Stimulated activated CD4-positive, alpha-beta T cell treated with anti-CD3 and anti-CD28 coated beads, Interleukin-12 subunit alpha, Interleukin-12 subunit beta, amount 100 ng/mL, for 48 hours (primary cell): ENCODE measurements around the gene ANK3.

Experiments used
- DNase-seq, 3 donors: peaks; one replicate each; pipeline ENCODE4 v3.0.0-alpha.2; 2020; ENCODE audit warnings: low read depth in 2 of 3, low spot score in 1 of 3

ANK3 gene

DNA sequence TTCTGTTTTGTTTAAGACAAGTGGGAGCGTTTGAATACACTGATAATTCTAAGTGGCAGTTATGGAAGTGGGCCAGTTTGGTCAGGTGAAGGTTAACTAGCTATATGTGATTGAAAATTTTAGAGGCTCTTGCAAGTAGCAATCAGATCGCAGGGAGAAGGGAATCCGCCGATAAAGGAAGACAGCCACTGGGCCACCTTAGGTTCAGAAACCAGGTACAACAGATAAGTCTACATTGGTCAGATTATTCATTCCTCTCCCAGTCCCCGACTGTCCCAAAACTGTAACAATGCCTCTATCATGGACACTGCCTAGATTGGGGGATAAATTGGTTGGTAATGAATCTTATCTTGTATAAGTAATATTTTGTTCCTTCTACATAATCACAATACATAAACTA lies 8.9 kb downstream of the ANK3 start:
- no peak for DNase-seq

DNA sequence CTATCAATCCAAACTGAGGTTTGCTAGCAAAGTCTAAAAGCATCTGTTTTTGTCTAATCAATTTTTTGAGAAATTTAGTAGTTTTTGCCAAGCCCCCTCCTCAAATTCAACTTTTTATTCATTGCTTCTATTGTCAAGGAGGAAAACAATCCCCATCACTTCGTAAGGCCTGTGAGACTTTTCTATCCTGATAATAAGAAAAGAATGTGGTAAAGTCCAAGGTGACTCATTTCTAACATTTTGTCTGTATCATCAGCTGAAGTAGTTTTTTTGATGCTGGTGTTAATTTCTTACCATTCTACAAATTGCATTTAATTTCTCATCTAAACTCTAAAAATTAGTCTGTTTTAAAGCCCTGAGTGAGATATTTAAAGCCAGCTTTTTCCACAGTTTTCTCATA lies 11.7 kb downstream of the ANK3 start:
- DNase-seq: no peak

DNA sequence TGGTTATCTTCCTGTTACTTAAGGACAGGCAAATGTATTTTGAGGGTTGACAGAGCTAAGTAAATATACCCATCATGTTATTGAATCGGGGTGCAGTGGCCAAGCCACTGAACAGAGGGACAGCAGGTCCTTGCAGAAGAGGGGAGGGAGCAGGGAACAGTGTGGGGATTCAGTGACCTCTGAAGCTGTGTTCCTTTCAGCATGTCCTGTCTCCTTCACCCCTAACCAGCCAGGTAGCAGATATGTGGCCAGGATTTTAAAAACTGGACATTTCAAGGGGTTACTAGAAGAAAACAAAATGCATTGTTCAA lies 12.7 kb downstream of the ANK3 start:
- DNase-seq: no peak

DNA sequence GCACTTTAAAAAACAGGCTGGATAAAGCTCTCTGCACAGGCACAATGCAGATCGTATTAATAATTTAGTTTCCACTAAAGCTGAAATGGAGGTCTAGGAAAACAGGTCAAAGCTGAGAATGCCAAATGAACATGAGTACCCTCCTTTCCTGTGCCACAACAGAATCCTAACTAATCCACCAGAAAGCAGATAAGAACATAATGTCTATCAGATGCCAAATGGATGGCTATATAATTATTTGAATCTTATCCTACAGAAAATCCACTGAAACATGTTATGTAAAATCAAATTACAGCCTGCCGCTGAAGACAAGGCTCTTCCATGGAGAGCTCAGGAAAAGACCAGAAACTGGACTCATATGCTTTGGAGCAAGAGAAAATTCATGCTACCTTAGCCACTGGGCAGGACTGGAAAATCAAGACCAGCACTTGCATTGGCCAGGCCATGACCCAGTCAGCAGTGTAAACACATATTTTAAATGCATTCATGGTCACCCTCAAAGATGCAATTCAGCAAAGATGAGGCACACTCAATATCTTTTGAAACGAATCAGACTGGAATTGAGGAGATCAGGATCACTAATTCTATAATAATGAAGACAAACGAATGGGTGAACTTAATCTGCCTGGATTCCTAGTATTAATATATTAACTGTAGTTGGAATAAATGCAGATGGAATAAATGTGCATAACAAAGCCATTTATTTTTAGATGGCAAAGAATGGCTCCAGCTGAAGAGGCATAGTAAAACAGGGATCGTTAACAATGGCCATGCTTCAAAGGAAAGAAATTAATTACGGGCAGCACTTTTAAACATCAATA lies 13.2 kb downstream of the ANK3 start:
- no peak for DNase-seq

DNA sequence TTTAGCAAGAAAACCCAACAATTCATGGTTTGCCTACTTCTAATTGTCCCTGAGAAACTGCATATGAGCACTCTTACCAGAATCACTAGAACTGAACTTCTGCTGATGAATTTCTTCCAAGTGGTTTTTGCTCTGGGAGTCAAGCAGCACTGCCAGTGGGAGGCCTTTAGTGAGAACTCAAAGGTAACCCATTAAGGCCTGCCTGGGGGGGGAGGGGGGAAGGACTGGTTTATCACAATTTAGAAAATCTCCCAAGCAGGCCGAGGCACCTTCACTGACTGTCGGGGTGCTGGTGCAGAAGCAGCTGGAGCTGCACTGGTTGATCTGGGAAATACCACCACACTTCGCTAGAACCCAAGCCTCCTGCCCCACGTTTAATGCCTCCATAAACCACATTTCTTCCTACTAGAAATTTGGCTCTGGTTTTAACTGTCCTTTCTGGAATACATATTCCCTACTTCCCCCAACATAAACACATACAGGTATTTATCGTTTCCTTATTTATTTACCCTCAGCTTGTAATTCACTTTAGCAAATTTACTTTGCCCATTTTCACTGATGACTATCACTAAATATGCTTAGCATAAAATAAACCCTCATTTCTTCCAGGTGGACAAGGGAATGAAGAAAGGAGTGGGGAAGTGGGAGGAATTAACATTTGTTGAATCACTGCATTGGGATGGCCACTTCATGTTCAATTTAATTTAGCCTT lies 14.2 kb downstream of the ANK3 start:
- DNase-seq: no peak

DNA sequence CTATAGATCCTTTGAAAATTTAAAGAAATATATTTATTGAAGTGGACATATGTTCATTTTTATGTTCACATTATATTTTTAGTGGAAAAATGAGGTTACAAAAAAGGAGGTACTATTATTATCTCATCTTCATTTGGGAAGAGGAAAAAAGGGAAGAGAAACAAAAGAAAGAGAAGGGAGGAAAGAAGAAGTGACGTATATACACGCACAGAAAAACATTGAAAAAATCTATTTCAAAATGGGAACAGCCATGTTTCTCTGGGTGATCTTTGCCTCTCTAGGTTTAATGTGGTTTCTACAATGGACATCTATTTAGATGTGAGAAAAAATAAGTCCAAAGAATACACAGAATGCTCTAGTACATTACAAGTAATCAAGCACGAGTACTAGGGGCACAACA lies 14.8 kb downstream of the ANK3 start:
- DNase-seq: no peak

DNA sequence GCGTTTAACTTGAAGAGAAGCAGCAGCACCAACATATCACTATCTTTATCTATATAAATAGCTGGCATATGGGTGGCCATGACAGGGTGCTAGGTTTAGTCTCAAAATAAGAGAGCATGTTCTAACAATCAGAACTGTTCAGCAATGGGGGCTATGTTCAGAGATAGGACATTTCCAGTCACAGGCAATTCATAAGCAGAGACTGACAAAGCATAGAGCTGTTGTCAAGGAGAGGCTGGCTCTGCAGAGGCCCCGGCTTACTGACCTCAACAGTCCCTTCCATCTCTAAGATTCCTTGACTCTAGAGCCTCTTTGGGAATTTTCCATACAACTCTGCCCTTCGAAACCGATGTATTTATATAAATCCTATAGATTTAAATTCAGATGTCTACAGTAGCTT lies 17.2 kb downstream of the ANK3 start:
- no peak for DNase-seq

DNA sequence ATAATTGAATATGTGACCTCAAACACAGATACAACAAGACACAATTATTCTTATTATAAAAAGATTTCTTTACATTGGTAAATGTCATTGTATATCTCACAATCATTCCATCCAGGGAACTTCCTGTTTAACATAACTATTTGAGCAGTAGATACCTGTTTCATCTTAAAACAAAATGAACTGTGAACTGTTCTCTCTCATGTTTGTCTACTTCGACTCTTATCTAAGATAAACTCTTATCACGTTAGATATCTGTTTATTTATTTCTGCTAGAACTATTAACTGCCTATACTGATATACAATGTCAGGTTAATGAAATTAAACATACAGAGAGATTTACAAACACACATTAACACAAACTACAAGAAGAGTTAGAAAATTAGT lies 20.1 kb downstream of the ANK3 start:
- no peak for DNase-seq

DNA sequence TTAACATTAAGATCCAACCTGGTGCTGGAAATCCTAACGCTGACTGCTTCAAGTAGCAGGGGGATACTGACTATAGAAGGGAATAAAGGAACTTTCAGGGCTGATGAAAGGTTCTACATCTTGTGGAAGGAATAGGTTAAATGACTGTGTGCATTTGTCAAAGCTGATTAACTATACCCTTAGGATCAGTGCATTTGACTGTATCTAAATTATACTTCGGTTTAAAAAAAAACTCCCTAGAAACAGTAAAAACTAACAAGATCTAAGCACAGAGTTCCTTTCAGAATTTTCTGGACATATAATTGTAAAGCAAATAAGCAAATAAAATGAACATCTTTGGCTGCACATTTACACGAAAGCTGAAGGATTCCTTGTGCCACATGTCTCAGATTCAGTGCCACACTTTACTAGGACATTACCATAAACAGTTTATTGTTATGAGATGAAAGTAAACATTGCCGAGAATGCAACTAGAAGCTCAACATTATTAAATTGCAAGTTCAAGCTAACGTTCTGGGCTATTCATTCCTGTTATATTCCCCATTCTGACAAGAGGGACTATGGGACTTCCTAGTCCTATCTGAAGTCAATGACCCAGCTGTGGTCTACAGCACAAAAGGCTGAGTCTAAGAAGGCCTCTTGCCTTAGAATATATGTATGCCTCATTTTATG lies 20.7 kb downstream of the ANK3 start:
- DNase-seq: no peak

DNA sequence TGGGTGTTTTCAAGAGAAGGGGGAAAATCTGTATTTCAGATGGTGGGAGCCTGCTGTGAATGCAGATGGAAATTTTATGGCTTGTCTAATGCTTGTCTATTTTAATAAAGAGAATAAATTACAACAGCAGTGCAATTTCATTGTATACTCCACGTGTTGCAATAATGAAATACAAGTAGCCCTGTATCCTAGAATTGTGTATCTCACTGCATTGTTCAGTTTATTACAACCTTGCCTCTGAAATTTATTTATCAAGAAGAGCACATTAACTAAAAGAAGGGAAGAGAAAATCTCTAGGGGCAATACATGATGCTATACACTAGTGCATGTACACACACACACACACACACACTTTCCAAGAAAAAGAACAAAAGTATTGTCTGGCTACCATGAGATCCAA lies 21.8 kb downstream of the ANK3 start:
- no peak for DNase-seq

DNA sequence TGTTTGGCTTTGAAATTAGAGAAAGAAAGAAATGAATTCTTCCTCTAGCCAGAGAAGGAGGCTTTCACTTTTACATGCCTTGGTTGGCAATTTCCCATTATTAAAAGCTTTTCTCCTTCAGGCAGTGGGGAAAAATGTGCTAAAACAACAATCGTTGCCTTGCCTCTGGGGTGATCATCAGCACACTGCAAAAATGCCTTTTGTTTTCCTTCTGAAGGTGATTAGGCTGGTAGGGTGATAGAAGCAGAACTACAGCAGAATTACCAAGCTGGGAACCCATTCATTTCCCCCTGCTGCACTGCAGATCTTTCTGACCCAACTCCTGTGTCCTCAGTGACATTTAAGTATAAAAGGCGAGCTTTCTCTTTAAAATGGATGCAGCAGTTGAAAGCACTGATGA lies 22.2 kb downstream of the ANK3 start:
- no peak for DNase-seq

DNA sequence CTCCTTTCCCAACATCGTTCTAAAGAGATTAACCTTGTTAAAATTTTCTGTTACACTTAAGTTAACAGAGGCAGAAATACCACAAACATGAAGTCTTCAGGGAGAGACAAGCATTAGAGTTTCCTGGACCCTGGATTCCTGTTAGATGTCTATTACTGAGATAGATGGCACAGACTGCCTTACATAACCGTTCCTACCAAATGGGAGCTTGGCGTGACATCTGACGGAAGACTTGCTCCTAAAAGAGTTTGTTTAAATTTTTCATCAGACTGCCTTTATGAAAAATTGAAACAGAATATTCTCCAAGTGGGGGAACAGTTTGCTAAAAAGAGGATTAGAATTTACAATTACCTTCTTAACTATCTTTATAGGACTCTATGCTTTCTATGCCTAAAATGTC lies 22.7 kb downstream of the ANK3 start:
- DNase-seq: no peak

DNA sequence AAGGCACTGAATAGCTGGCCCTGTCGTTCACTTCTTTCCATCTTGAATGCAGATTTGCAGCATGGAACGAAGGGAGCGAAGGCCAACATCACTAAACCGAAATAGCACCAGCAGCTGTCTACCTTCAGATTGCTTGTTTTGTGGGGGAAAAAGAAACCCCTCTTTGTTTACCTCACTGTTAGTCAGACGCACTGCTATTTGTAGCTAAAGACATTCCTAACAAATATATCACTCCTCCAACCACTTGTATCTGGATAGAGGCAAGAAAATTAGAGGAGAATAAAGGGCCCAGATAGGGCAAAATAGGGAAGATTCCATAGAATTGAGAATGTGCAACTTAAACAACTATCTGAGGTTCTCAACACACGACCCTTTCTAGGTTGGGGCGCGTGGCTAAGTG lies 26.5 kb downstream of the ANK3 start:
- no peak for DNase-seq

DNA sequence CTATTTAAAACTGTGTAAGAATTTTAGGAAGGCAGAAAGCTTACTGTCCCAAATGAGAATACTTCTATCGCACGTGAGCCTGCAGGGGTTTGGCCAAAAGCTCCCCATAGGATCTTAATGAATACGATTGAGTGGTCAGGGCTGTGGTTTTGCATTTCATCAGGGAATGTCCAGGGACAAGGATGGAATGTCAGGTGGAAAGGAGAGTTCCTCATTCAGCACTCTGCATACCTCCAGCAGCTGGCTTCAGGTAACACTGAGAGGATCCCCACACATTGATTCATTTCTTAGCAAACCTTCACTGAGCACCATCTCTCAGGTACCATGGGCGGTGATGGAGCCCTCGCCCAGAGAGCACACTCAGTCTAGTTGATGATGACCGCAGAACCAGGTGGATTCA lies 27.2 kb downstream of the ANK3 start:
- DNase-seq: no peak

DNA sequence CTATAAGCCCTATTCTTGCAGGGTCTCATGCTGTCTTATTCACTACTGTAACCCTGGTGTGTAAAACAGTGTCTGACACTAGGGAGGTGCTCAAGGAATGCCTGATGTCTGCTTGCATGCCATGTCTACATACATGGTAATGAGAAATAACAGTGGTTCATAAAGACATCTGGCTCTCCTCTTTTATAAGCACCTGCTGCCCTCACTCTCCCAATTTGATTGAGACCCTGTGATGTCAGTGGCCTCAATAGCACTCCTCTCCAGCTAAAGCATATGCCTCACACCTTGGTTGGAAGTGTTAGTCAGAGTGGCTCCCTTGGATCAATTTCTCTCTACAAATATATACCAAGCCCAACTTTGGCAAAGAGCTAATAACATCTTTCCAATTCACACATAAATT lies 30.6 kb downstream of the ANK3 start:
- DNase-seq: no peak

DNA sequence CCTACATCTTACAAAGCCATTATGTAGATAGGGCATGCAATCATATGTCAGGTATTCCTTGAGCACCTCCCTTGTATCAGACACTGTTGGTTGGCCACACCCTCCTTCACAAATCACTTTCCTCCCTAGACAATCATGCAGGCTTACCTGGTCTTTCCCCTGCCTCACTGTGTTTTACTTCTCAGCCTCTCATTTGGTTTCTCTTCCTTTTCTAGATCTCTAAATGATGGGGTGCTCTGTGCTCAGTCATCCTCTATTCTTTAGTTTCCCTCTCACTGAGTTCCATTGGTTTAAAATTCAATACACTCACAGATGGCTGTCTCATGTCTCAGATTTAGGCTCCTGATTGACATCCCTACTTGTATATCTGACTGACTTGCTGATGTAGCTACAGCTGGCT lies 31.4 kb downstream of the ANK3 start:
- no peak for DNase-seq

DNA sequence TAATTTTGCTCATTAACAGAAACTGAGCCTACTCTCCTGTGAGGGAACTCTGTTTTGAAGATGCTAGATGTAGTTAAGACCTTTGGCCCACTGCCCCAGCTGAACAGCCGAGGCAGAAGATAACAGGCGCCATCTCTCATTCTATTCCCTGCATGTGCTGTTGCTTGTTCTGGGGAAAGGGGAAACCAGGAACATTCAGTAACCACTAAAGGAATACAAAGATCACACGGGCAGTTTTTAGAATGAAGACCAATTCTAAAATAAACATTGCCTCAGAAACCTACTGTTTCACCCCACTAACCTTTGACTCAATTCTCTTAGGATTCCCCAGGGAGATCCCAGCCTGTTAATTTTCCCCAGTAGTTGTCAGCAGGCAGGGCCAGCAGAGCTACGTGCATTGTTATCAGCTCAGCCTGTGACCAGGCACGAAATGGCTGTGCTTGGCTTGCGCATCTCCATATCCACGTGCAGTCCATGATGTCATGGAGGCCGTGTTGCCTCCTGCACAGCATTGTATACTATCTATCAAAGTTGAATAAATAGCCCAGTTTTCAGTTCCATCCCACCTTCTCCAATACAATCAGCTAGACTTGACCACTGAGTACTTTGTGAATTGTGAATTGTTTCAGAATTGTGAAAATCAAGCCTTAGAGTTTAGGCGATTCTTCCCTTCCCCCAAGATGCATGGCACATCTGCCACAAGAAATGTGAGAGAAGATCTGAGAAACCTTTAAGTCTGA lies 36.0 kb downstream of the ANK3 start:
- DNase-seq: no peak

DNA sequence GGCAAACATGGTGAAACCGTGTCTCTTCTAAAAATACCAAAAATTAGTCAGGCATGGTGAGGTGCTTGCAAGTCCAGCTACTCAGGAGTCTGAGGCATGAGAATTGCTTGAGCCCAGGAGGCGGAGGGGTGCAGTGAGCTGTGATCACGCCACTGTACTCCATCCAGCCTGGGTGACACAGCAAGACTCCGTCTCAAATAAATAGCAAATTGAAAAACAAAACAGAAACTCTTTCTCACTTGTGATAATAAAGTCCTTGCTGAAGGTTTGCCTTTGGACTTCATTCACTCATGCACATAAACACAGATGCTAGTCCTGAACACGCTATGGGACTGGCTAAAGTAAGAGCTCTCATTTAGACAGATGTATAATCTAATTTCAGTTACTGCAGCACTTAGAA lies 37.6 kb downstream of the ANK3 start:
- DNase-seq: no peak

DNA sequence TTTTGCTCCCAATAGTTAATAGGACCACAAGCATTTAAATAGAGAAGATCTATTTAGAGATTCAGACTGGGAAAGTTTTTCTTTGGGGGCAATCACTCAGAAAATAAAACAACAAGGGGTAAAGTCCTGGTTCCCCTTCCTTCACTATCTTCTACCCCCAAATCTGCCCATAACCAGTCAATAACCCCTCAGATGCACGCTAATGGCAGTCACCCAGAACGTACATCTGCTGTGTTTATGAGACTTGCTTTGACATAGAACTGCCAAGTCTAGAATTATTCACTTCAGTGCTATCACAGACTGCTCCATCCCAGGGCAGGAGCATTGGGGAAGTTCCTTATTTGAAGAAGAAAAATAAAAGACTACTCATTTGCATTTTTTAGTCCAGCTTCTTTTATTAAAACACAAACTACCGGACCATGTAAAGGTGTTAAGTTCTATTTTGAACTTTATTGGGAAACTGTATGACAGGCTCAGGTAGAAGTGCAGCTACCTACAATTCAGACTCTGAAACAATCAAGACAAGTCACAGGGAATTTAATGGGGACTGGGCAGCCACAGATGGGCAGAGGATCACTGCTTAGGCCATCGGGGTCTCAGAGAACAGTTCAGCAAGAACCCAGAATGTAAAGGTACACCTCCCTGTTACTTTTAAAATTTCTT lies 38.4 kb downstream of the ANK3 start:
- no peak for DNase-seq

DNA sequence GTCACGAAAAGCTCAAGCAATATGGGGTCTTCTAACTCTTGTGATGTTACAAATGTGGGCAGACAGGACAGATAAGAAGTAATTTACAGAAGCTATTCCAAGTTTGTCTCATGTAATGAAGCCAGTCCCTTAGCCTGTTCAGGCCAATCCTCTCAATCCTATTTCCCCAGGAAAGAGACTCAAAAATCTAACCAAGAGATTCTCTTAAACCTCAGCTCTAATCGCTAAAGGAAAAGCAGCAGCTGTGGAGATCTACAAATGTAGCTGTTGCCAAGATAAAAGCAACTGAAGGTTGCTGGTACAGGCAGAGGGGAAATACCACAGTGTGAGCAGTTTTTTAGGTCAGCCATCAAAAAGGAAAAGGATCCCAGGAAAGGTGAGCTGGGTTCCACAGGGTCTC lies 39.3 kb downstream of the ANK3 start:
- no peak for DNase-seq

DNA sequence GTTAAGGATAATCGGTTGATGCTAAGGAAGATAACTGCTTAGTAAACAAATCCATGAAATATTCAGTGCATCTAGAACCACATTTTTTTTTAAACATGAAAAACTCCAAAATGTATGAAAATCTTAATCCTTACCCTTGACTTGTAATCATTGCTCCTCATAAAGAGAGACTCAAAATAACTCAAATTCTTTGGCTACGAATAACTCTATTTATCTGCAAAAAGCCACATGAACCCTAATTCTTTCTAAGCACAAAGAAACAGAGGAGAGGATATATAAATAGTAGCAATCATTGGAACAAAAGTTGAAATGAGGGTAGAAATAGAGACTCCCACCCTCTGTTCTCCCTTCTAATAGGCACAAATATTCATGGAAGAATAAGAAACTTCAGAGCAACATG lies 40.2 kb downstream of the ANK3 start:
- DNase-seq: no peak
